Lung (tissue), 12 donors: Measurements from ENCODE around the gene TBCE. TPM values are rescaled to one million over a fixed set of nuclear protein-coding genes. Genes with fewer than 3 reads are reported as not detected.

ENCODE experiments used
- ATAC-seq: fragments of 200-7000 bp; cut with Tn5 transposase; one replicate; pipeline ENCODE4 v1.9.1; 2020; ENCODE audit warnings: moderate number of reproducible peaks; ENCODE audit not compliant: insufficient read depth, low FRiP score
- DNase-seq, 3 donors: peaks; one replicate each; pipeline ENCODE4 v3.0.0-alpha.2; 2013 to 2017
- H3K27ac ChIP-seq, 2 donors: one replicate each; pipeline ENCODE4 v1.5.1; 2013; ENCODE audit warnings: mild to moderate bottlenecking in 2 of 2, moderate library complexity in 2 of 2, control low read depth in 1 of 2, inconsistent platforms in 1 of 2, low read depth in 1 of 2, low read length in 1 of 2
- H3K27me3 ChIP-seq, 3 donors: one replicate each; pipeline ENCODE4 v1.5.1; 2013; ENCODE audit warnings: low read length in 2 of 3; ENCODE audit not compliant: control insufficient read depth in 3 of 3, insufficient read depth in 3 of 3
- H3K36me3 ChIP-seq, 4 donors: one replicate each; pipeline ENCODE4 v1.5.1; 2013; ENCODE audit warnings: low read length in 4 of 4, mild to moderate bottlenecking in 1 of 4, moderate library complexity in 1 of 4; ENCODE audit not compliant: control insufficient read depth in 4 of 4, insufficient read depth in 4 of 4
- H3K4me1 ChIP-seq, 5 donors: one replicate each; pipeline ENCODE4 v1.5.1; 2013; ENCODE audit warnings: low read length in 5 of 5, mild to moderate bottlenecking in 2 of 5, moderate library complexity in 1 of 5; ENCODE audit not compliant: control insufficient read depth in 5 of 5, insufficient read depth in 5 of 5
- H3K4me3 ChIP-seq: one replicate; pipeline ENCODE4 v1.5.1; 2013; ENCODE audit warnings: mild to moderate bottlenecking, control low read depth, moderate library complexity
- H3K9ac ChIP-seq, 2 donors: one replicate each; pipeline ENCODE4 v1.5.1; 2013; ENCODE audit warnings: low read length in 2 of 2, control low read depth in 1 of 2; ENCODE audit not compliant: insufficient read depth in 1 of 2
- H3K9me3 ChIP-seq, 4 donors: one replicate each; pipeline ENCODE4 v1.5.1; 2013; ENCODE audit warnings: low read length in 3 of 4, mild to moderate bottlenecking in 1 of 4, moderate library complexity in 1 of 4; ENCODE audit not compliant: control insufficient read depth in 4 of 4, insufficient read depth in 3 of 4
- WGBS, 2 donors: extraction: QIAGEN DNeasy Blood & Tissue Kit; methylation state at CpG; one replicate each; pipeline ENCODE4 v1.1.7; 2013; 5-methylcytosine and 5-hydroxymethylcytosine counted together
- polyA plus RNA-seq, 2 donors: library from polyadenylated mRNA; stranded (reverse); fragments of 200-250 nt; gene quantifications; one replicate each; pipeline ENCODE4 v1.2.1, GENCODE V29; 2013
- total RNA-seq, 2 donors: library from RNA; depleted of rRNA in 1 of 2; stranded (reverse); fragments of >200 nt in 1 of 2; gene quantifications; one replicate each; pipeline ENCODE4 v1.2.1, GENCODE V29; 2014 to 2021
- TF ChIP-seq, protein P1 (sequence below): IDR thresholded peaks from 2 replicates; pipeline ENCODE4 v1.5.1; 2012; ENCODE audit warnings: mild to moderate bottlenecking; ENCODE audit errors: control extremely low read depth, extremely low read depth
- donor health status: control.
- donor health status: control.
- donor health status: Bipolar disorder and iron deficiency.
- donor health status: healthy.
- donor health status: DM: yes; HTN: yes; CAD: no.

The TBCE gene
- total and polyA plus RNA-seq, 4 donors, result 16.4 to 39.2 (median 28.8) TPM

- no peak overlapping the region for H3K9ac ChIP-seq
- WGBS, 2 donors, result 60 to 69% methylated on average over 4 of the region's 4 CpGs
- H3K4me1 ChIP-seq, result peaks cover 0 to 3% (median 0%) of the 10 kb centered on the region in 5 donors
- no peak for ATAC-seq
- peak in 1 of 3 donors; percentile 66 for DNase-seq
- H3K36me3 ChIP-seq, result peaks cover 0 to 11% (median 7%) of the 10 kb centered on the region in 4 donors
- no peaks in the 10 kb centered on the region for H3K9me3 ChIP-seq
- peak overlapping the region in 1 of 2 donors; percentile 22 for H3K27ac ChIP-seq
- no peak overlapping the region for H3K4me3 ChIP-seq
- TF ChIP-seq, protein P1, sequence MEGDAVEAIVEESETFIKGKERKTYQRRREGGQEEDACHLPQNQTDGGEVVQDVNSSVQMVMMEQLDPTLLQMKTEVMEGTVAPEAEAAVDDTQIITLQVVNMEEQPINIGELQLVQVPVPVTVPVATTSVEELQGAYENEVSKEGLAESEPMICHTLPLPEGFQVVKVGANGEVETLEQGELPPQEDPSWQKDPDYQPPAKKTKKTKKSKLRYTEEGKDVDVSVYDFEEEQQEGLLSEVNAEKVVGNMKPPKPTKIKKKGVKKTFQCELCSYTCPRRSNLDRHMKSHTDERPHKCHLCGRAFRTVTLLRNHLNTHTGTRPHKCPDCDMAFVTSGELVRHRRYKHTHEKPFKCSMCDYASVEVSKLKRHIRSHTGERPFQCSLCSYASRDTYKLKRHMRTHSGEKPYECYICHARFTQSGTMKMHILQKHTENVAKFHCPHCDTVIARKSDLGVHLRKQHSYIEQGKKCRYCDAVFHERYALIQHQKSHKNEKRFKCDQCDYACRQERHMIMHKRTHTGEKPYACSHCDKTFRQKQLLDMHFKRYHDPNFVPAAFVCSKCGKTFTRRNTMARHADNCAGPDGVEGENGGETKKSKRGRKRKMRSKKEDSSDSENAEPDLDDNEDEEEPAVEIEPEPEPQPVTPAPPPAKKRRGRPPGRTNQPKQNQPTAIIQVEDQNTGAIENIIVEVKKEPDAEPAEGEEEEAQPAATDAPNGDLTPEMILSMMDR, result no peak
- no peaks in the 10 kb centered on the region for H3K27me3 ChIP-seq
Measured at GRCh38 chr1:235336903-235337302, 30.3 kb upstream of the TBCE start.

DNA sequence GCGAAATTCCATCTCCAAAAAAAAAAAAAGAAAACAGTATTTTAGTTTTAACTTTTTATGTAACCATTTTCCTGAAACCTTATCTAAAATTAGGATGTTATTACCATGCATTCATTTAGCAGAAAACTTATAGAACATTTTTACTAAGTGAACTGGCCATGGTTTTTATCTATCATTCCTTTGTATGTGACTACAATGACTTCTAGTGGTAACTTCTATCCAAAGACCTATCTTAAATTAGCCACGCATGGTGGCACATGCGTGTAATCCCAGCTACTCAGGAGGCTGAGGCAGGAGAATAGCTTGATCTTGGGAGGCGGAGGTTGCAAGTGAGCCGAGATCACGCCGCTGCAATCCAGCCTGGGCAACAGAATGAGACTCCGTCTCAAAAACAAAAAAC is 27.5 kb upstream of the TBCE start:
- Histone ChIP-seq H3K27ac (no peak overlapping the region), H3K9me3 (no peaks in the 10 kb centered on the region), H3K27me3 (no peaks in the 10 kb centered on the region), H3K4me1 (no peaks in the 10 kb centered on the region), H3K9ac (no peak overlapping the region), H3K4me3 (no peak overlapping the region), H3K36me3 (peaks cover 7 to 21% (median 14%) of the 10 kb centered on the region in 4 donors)
- WGBS, 2 donors, result 84% methylated on average over 8 of the region's 8 CpGs
- TF ChIP-seq, protein P1, result no peak
- DNase-seq (no peak), ATAC-seq (no peak)

DNA sequence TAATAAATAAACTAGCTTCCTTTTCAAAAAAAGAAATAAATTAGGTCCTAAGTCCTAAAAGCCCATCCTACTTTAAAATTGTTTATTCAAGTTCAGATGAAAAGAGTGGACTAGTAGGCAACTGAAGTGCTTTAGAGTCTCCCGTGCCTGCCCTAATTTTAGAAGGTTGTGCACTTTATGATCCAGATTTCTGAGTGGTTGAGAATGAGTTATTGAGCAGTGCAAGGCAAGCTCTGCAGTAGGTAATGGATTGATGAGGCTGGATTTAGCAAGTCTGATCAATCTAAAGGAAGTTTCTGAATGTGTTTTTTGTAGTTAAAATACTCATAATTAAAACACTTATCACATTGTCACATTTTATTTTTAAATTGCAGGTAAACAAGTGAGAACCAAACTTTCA is 25.9 kb upstream of the TBCE start:
- TF ChIP-seq, protein P1, result no peak
- Histone ChIP-seq H3K4me1 (no peaks in the 10 kb centered on the region), H3K9me3 (no peaks in the 10 kb centered on the region), H3K27me3 (no peaks in the 10 kb centered on the region), H3K4me3 (no peak overlapping the region), H3K27ac (no peak overlapping the region), H3K9ac (no peak overlapping the region), H3K36me3 (peaks cover 7 to 20% (median 18%) of the 10 kb centered on the region in 4 donors)
- WGBS, 2 donors, result 68 to 71% methylated on average over 1 of the region's 1 CpG
- DNase-seq (no peak), ATAC-seq (no peak)

GRCh38 chr1:235342039-235342438 is 25.2 kb upstream of the TBCE start:
- Histone ChIP-seq H3K27ac (no peak overlapping the region), H3K9ac (no peak overlapping the region), H3K4me1 (no peaks in the 10 kb centered on the region), H3K9me3 (no peaks in the 10 kb centered on the region), H3K36me3 (peaks cover 5 to 17% (median 16%) of the 10 kb centered on the region in 4 donors), H3K4me3 (no peak overlapping the region), H3K27me3 (no peaks in the 10 kb centered on the region)
- WGBS, 2 donors, result 70 to 83% methylated on average over 6 of the region's 6 CpGs
- DNase-seq (no peak), ATAC-seq (no peak)
- TF ChIP-seq, protein P1, result no peak
